ENCODE measurements around the gene NRM. TPM values are rescaled to one million over a fixed set of nuclear protein-coding genes. Genes with fewer than 3 reads are reported as not detected.

NRM gene
- total and polyA plus RNA-seq, 9 donors: 3.4 to 23.2 (median 15.3) TPM

DNA sequence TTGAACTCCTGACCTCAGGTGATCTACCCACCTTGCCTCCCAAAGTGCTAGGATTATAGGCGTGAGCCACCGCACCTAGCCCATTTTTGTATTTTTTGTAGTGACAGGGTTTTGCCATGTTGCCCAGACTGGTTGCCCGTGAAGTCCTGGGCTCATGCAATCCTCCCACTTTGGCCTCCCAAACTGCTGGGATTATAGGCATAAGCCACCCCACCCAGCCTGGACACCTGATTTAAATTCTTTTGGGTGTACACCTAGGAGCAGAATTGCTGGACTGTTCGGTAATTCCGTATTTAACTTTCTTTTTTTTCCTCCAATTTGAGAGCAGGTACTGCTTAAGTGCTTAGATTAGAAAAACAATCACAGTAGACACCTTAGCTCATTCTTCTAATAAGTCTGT lies 5.6 kb upstream of the NRM start:
- H3K36me3 ChIP-seq: no peaks in the 10 kb centered on the region
- TF ChIP-seq CTCF (IDR thresholded peaks at IDR 0.05): no peak
- TF ChIP-seq POLR2A (IDR thresholded peaks at IDR 0.05): no peak
- TF ChIP-seq EP300 (IDR thresholded peaks at IDR 0.05): no peak
- 95 to 97% (median 95%) methylated on average over 5 of the region's 5 CpGs for WGBS, 3 donors
- intact Hi-C loops (cut with DNase I): no loop called here
- H3K27ac ChIP-seq: no peak overlapping the region
- H3K4me1 ChIP-seq (ENCODE audit: insufficient read depth): peaks cover 3% of the 10 kb centered on the region
- no peak overlapping the region for H3K4me3 ChIP-seq
- H3K27me3 ChIP-seq: no peaks in the 10 kb centered on the region
- DNase-seq: no peak
- H3K9me3 ChIP-seq: no peaks in the 10 kb centered on the region

- peaks cover 5% of the 10 kb centered on the region for H3K4me1 ChIP-seq (ENCODE audit: insufficient read depth)
- H3K27ac ChIP-seq: peak overlapping the region in 1 of 2 donors; percentile 81
- intact Hi-C loops (cut with DNase I): no loop called here
- no peak for TF ChIP-seq POLR2A (IDR thresholded peaks at IDR 0.05)
- TF ChIP-seq CTCF (IDR thresholded peaks at IDR 0.05): no peak
- TF ChIP-seq EP300 (IDR thresholded peaks at IDR 0.05): no peak
- DNase-seq: no peak
- no peaks in the 10 kb centered on the region for H3K27me3 ChIP-seq
- H3K4me3 ChIP-seq: peak overlapping the region; percentile 73
- H3K9me3 ChIP-seq: no peaks in the 10 kb centered on the region
- H3K36me3 ChIP-seq: no peaks in the 10 kb centered on the region
- WGBS, 3 donors: 11 to 15% (median 12%) methylated on average over 8 of the region's 8 CpGs
These were observed 544 bp upstream of the NRM start for GRCh38 chr6:30691208-30691847.

GRCh38 chr6:30689985-30690384 lies 799 bp downstream of the NRM start:
- no peak for TF ChIP-seq POLR2A (IDR thresholded peaks at IDR 0.05)
- 25 to 29% (median 28%) methylated on average over 4 of the region's 4 CpGs for WGBS, 3 donors
- Histone ChIP-seq H3K27ac (peak overlapping the region in 1 of 2 donors; percentile 81), H3K4me3 (peak overlapping the region; percentile 73), H3K9me3 (no peaks in the 10 kb centered on the region), H3K36me3 (no peaks in the 10 kb centered on the region), H3K4me1 (ENCODE audit: insufficient read depth) (peaks cover 8% of the 10 kb centered on the region), H3K27me3 (no peaks in the 10 kb centered on the region)
- intact Hi-C loops (cut with DNase I): loop anchor here in 3 of 4 donors (5.0 to 10.0 kb wide), 2 partner anchors 73 to 195 kb away; partner anchors contain the start of genes DDR1 (in 2 of the 3), MRPS18B (in 1 of the 3) and PPP1R10 (in 1 of the 3)
- peak in 2 of 5 donors; percentile 39 to 45 for DNase-seq

DNA sequence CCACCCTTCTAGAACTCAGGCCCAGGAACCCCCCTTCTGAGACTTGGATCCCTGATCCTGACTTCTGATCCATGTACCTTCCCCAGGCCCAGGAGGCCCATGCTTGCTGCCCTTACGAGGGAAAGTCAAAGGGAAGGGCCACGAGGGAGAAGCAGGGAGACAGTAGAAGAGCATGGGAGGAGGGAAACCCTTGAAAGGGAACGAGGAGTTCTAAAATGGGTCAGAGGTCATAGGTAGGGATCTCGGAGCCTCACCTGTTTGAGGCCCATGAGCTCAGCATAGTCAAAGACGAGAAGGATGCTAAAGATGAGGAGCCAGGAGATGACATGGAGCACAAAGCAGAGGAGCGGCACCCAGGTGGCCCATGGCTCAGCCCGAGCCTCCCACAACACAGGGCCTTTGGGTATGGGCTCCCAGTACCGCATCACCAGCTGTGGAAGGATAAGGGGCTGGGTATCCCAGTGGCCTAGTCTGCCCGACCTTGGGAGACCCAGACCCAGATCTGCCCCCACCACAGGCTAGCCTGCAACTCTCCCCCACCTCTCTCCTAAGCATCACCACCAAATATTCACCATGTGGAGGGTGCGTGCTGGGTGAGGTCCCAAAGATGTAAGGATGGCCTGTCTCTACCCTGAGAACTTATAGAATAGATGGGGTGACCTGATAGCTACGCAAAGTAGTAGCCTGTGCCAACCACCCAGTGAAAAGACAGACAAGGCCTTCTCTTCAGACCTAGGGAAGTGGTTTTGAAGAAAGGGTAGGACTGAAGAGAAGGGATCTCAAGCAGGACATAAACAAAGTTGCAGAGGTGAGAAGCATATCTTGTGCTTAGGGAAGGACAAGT lies 1.5 kb downstream of the NRM start:
- no peak overlapping the region for H3K27ac ChIP-seq
- H3K36me3 ChIP-seq: no peaks in the 10 kb centered on the region
- 83 to 84% (median 83%) methylated on average over 11 of the region's 11 CpGs for WGBS, 3 donors
- TF ChIP-seq EP300 (IDR thresholded peaks at IDR 0.05): no peak
- no peak for TF ChIP-seq POLR2A (IDR thresholded peaks at IDR 0.05)
- no peak for TF ChIP-seq CTCF (IDR thresholded peaks at IDR 0.05)
- H3K9me3 ChIP-seq: no peaks in the 10 kb centered on the region
- DNase-seq: peak in 2 of 5 donors; percentile 35 to 38
- H3K4me3 ChIP-seq: no peak overlapping the region
- H3K4me1 ChIP-seq (ENCODE audit: insufficient read depth): peaks cover 6% of the 10 kb centered on the region
- intact Hi-C loops (cut with DNase I): loop anchor here in 3 of 4 donors (5.0 to 10.0 kb wide), 2 partner anchors 72 to 196 kb away; partner anchors contain the start of genes DDR1 (in 2 of the 3), MRPS18B (in 1 of the 3) and PPP1R10 (in 1 of the 3)
- H3K27me3 ChIP-seq: no peaks in the 10 kb centered on the region
